Measurements from ENCODE around the gene ZNF536. TPM values are rescaled to one million over a fixed set of nuclear protein-coding genes. Genes with fewer than 3 reads are reported as not detected.

The ZNF536 gene
- total and polyA plus RNA-seq, 9 of the 15 experiments (the other 6 are each of a cell fraction or from before 2014, with no cell fraction given), result not detected

GRCh38 chr19:30376826-30377425, 4.7 kb downstream of the ZNF536 start:
- no peak for FAIRE-seq
- H3K9me3 ChIP-seq (replicated peaks; ENCODE audit: control insufficient read depth, insufficient read depth, low read depth, low read length), result no peaks in the 10 kb centered on the region
- no peaks in the 10 kb centered on the region for H3K36me3 ChIP-seq (ENCODE audit: control insufficient read depth, insufficient read depth, low read length)
- no peak overlapping the region for H3K4me3 ChIP-seq
- no peak overlapping the region for H3K4me2 ChIP-seq (ENCODE audit: insufficient read depth, low read length)
- POLR2A ChIA-PET, result no interaction called here
- no peak for TF ChIP-seq CHD4 (IDR thresholded peaks at IDR 0.05; ENCODE audit: insufficient read depth, insufficient replicate concordance, low read depth, low read length, poor library complexity, severe bottlenecking)
- no peak for TF ChIP-seq HDGF (IDR thresholded peaks at IDR 0.05)
- TF ChIP-seq MTA2 (IDR thresholded peaks at IDR 0.05; ENCODE audit: low read depth), result no peak
- TF ChIP-seq HINFP (tag; conservative IDR thresholded peaks at IDR 0.05; ENCODE audit: low read depth), result no peak
- TF ChIP-seq RBM25 (IDR thresholded peaks at IDR 0.05; ENCODE audit: low read depth, low read length, severe bottlenecking), result no peak
- TF ChIP-seq ZNF347 (CRISPR knock-in tag; IDR thresholded peaks at IDR 0.05; ENCODE audit: low read depth), result no peak
- TF ChIP-seq ATF6 (CRISPR knock-in tag; IDR thresholded peaks at IDR 0.05), result no peak
- no peak for TF ChIP-seq NCOA6 (IDR thresholded peaks at IDR 0.05)
- no peak for TF ChIP-seq KLF13 (tag; IDR thresholded peaks at IDR 0.05; ENCODE audit: borderline replicate concordance, low read depth)
- no peak for TF ChIP-seq JUNB (CRISPR knock-in tag; conservative IDR thresholded peaks at IDR 0.05)
- TF ChIP-seq ELK1 (CRISPR knock-in tag; IDR thresholded peaks at IDR 0.05), result no peak
- no peak for TF ChIP-seq CEBPB (tag; IDR thresholded peaks at IDR 0.05)
- TF ChIP-seq ZFP1 (CRISPR knock-in tag; IDR thresholded peaks at IDR 0.05), result no peak
- TF ChIP-seq ZNF655 (CRISPR knock-in tag; IDR thresholded peaks at IDR 0.05), result no peak
- no peak overlapping the region for H3K27ac ChIP-seq (ENCODE audit: extremely low read depth, low read depth, low read length)
- no peak for DNase-seq (ENCODE audit: extremely low read depth in 1 of 4, low spot score in 3 of 4)
- CTCF ChIA-PET (ENCODE audit: low intra/inter-chr PET ratio), result no interaction called here
- H3K9ac ChIP-seq (ENCODE audit: insufficient read depth in 1 of 2, low read depth in 2 of 2, low read length in 2 of 2), result no peak overlapping the region
- no peaks in the 10 kb centered on the region for H3K9me1 ChIP-seq (ENCODE audit: control insufficient read depth, insufficient read depth, low read length)
- peaks cover 0 to 7% of the 10 kb centered on the region in 2 experiments; a peak in 1 of 5 replicates for H3K4me1 ChIP-seq (replicated peaks in 1 of 2; ENCODE audit: control insufficient read depth in 2 of 2, insufficient read depth in 2 of 2, low read length in 2 of 2)
- intact Hi-C loops (cut with micrococcal nuclease) (no loop called here), in situ Hi-C loops (cut with MboI) (no loop called here)
- peaks cover 0 to 22% of the 10 kb centered on the region in 2 experiments; a peak in 3 of 5 replicates for H3K27me3 ChIP-seq (ENCODE audit: control insufficient read depth in 2 of 2, insufficient read depth in 2 of 2, low read length in 2 of 2)
- ATAC-seq, result no peak
- 1% methylated on average over 15 of the region's 15 CpGs for WGBS (ENCODE audit: insufficient coverage, low coverage, missing lambda C conversion rate)
- H4K20me1 ChIP-seq (replicated peaks; ENCODE audit: control insufficient read depth, insufficient read depth, low read length), result peaks cover 3% of the 10 kb centered on the region
- no peak overlapping the region for H2AFZ ChIP-seq (ENCODE audit: low read depth, low read length)
- no peaks in the 10 kb centered on the region for H3K79me2 ChIP-seq (ENCODE audit: control insufficient read depth, insufficient read depth, low read length)
- no TSS peak for BruUV-seq (replicated peaks)
